ENCODE data around the gene ZAR1L. TPM values are rescaled to one million over a fixed set of nuclear protein-coding genes. Genes with fewer than 3 reads are reported as not detected.

ZAR1L gene
- total RNA-seq, result not detected

GRCh38 chr13:32315238-32316027 is at the start of gene ZAR1L, which contains the start of gene BRCA2:
Gene ZAR1L, minus strand, starts transcription at chr13:32315363. Its CDS starts 3,438 bp downstream, at chr13:32311925.
Gene BRCA2, plus strand, starts transcription at chr13:32315508. Its CDS starts 953 bp downstream, at chr13:32316461.

Other genes starting within 250 kb of the ZAR1L start
- 6.4 TPM for gene BRCA2, start 145 bp upstream of the ZAR1L start, total RNA-seq
- 24.7 TPM for gene N4BP2L1, start 112.8 kb upstream of the ZAR1L start, total RNA-seq
- gene N4BP2L2, start 223.4 kb upstream of the ZAR1L start, total RNA-seq, result 157 TPM